Lung (tissue), 12 donors: ENCODE results near the gene LRRK2. TPM values are rescaled to one million over a fixed set of nuclear protein-coding genes. Genes with fewer than 3 reads are reported as not detected.

Source experiments
- ATAC-seq: fragments of 200-7000 bp; cut with Tn5 transposase; one replicate; pipeline ENCODE4 v1.9.1; 2020; ENCODE audit warnings: moderate number of reproducible peaks; ENCODE audit not compliant: insufficient read depth, low FRiP score
- DNase-seq, 3 donors: peaks; one replicate each; pipeline ENCODE4 v3.0.0-alpha.2; 2013 to 2017
- H3K27ac ChIP-seq, 2 donors: one replicate each; pipeline ENCODE4 v1.5.1; 2013; ENCODE audit warnings: mild to moderate bottlenecking in 2 of 2, moderate library complexity in 2 of 2, control low read depth in 1 of 2, inconsistent platforms in 1 of 2, low read depth in 1 of 2, low read length in 1 of 2
- H3K27me3 ChIP-seq, 3 donors: one replicate each; pipeline ENCODE4 v1.5.1; 2013; ENCODE audit warnings: low read length in 2 of 3; ENCODE audit not compliant: control insufficient read depth in 3 of 3, insufficient read depth in 3 of 3
- H3K36me3 ChIP-seq, 4 donors: one replicate each; pipeline ENCODE4 v1.5.1; 2013; ENCODE audit warnings: low read length in 4 of 4, mild to moderate bottlenecking in 1 of 4, moderate library complexity in 1 of 4; ENCODE audit not compliant: control insufficient read depth in 4 of 4, insufficient read depth in 4 of 4
- H3K4me1 ChIP-seq, 5 donors: one replicate each; pipeline ENCODE4 v1.5.1; 2013; ENCODE audit warnings: low read length in 5 of 5, mild to moderate bottlenecking in 2 of 5, moderate library complexity in 1 of 5; ENCODE audit not compliant: control insufficient read depth in 5 of 5, insufficient read depth in 5 of 5
- H3K4me3 ChIP-seq: one replicate; pipeline ENCODE4 v1.5.1; 2013; ENCODE audit warnings: mild to moderate bottlenecking, control low read depth, moderate library complexity
- H3K9ac ChIP-seq, 2 donors: one replicate each; pipeline ENCODE4 v1.5.1; 2013; ENCODE audit warnings: low read length in 2 of 2, control low read depth in 1 of 2; ENCODE audit not compliant: insufficient read depth in 1 of 2
- H3K9me3 ChIP-seq, 4 donors: one replicate each; pipeline ENCODE4 v1.5.1; 2013; ENCODE audit warnings: low read length in 3 of 4, mild to moderate bottlenecking in 1 of 4, moderate library complexity in 1 of 4; ENCODE audit not compliant: control insufficient read depth in 4 of 4, insufficient read depth in 3 of 4
- WGBS, 2 donors: extraction: QIAGEN DNeasy Blood & Tissue Kit; methylation state at CpG; one replicate each; pipeline ENCODE4 v1.1.7; 2013; 5-methylcytosine and 5-hydroxymethylcytosine counted together
- polyA plus RNA-seq, 2 donors: library from polyadenylated mRNA; stranded (reverse); fragments of 200-250 nt; gene quantifications; one replicate each; pipeline ENCODE4 v1.2.1, GENCODE V29; 2013
- total RNA-seq, 2 donors: library from RNA; depleted of rRNA in 1 of 2; stranded (reverse); fragments of >200 nt in 1 of 2; gene quantifications; one replicate each; pipeline ENCODE4 v1.2.1, GENCODE V29; 2014 to 2021
- TF ChIP-seq, protein P1 (sequence below): IDR thresholded peaks from 2 replicates; pipeline ENCODE4 v1.5.1; 2012; ENCODE audit warnings: mild to moderate bottlenecking; ENCODE audit errors: control extremely low read depth, extremely low read depth
- donor health status: control.
- donor health status: control.
- donor health status: Bipolar disorder and iron deficiency.
- donor health status: healthy.
- donor health status: DM: yes; HTN: yes; CAD: no.

LRRK2 gene
- total and polyA plus RNA-seq, 4 donors, result 74.3 to 276 (median 193) TPM

DNA sequence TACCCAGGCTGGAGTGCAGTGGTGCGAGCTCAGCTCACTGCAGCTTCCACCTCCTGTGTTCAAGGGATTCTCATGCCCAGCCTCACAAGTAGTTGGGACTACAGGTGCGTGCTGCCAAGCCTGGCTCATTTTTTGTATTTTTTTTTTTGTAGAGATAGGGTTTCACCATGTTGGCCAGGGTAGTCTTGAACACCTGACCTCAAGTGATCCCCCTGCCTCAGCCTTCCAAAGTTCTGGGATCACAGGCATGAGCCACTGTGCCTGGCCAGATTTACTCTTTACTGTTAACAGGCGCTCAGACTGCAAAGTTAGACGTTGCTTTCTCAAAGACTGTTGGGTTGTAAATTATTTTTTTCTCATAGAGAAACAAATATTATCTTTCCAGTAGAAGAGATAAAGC, 46.1 kb upstream of the LRRK2 start:
- H3K36me3 ChIP-seq, result no peaks in the 10 kb centered on the region
- H3K4me1 ChIP-seq, result no peaks in the 10 kb centered on the region
- TF ChIP-seq, protein P1, sequence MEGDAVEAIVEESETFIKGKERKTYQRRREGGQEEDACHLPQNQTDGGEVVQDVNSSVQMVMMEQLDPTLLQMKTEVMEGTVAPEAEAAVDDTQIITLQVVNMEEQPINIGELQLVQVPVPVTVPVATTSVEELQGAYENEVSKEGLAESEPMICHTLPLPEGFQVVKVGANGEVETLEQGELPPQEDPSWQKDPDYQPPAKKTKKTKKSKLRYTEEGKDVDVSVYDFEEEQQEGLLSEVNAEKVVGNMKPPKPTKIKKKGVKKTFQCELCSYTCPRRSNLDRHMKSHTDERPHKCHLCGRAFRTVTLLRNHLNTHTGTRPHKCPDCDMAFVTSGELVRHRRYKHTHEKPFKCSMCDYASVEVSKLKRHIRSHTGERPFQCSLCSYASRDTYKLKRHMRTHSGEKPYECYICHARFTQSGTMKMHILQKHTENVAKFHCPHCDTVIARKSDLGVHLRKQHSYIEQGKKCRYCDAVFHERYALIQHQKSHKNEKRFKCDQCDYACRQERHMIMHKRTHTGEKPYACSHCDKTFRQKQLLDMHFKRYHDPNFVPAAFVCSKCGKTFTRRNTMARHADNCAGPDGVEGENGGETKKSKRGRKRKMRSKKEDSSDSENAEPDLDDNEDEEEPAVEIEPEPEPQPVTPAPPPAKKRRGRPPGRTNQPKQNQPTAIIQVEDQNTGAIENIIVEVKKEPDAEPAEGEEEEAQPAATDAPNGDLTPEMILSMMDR, result no peak
- H3K9me3 ChIP-seq, result no peaks in the 10 kb centered on the region
- no peaks in the 10 kb centered on the region for H3K27me3 ChIP-seq
- no peak overlapping the region for H3K27ac ChIP-seq
- ATAC-seq (no peak), DNase-seq (no peak)
- WGBS, 2 donors, result 86 to 90% methylated on average over 4 of the region's 4 CpGs
- H3K4me3 ChIP-seq, result no peak overlapping the region
- no peak overlapping the region for H3K9ac ChIP-seq

GRCh38 chr12:40181490-40181889, 43.3 kb upstream of the LRRK2 start:
- TF ChIP-seq, protein P1, result no peak
- DNase-seq, result no peak
- no peaks in the 10 kb centered on the region for H3K27me3 ChIP-seq
- ATAC-seq, result no peak
- 80 to 87% methylated on average over 1 of the region's 1 CpG for WGBS, 2 donors
- no peak overlapping the region for H3K27ac ChIP-seq
- no peaks in the 10 kb centered on the region for H3K36me3 ChIP-seq
- H3K9me3 ChIP-seq, result no peaks in the 10 kb centered on the region
- H3K9ac ChIP-seq, result no peak overlapping the region
- no peak overlapping the region for H3K4me3 ChIP-seq
- H3K4me1 ChIP-seq, result no peaks in the 10 kb centered on the region

DNA sequence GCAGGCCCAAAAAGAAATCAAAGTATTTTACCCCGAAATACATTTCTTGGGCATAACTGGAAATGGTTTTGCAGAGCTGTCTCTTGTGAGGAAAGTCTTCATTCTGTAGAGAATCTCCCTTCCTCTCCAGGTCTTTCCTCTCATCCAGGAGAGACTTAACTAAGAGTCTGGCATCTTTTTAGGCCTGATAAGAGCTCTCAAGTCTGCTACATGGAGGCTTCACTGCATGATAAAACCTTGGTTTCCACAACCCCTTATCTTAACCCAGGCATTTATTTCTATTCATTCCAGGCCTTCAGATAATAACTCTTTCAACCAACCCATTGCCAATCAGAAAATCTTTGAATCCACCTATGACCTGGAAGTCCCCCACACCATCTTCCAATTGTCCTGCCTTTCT, 41.1 kb upstream of the LRRK2 start:
- TF ChIP-seq, protein P1, result no peak
- Histone ChIP-seq H3K36me3 (no peaks in the 10 kb centered on the region), H3K9ac (no peak overlapping the region), H3K4me1 (no peaks in the 10 kb centered on the region), H3K9me3 (no peaks in the 10 kb centered on the region), H3K27me3 (no peaks in the 10 kb centered on the region), H3K27ac (no peak overlapping the region), H3K4me3 (no peak overlapping the region)
- DNase-seq (no peak), ATAC-seq (no peak)
- 88 to 94% methylated on average over 1 of the region's 1 CpG for WGBS, 2 donors
